Measurements from ENCODE around the gene PDHX. TPM values are rescaled to one million over a fixed set of nuclear protein-coding genes. Genes with fewer than 3 reads are reported as not detected.

The PDHX gene
- total and polyA plus RNA-seq, 10 of the 15 experiments (the other 5 are each of a cell fraction or from before 2014, with no cell fraction given) = 14.5 to 41.9 (median 28.0) TPM

DNA sequence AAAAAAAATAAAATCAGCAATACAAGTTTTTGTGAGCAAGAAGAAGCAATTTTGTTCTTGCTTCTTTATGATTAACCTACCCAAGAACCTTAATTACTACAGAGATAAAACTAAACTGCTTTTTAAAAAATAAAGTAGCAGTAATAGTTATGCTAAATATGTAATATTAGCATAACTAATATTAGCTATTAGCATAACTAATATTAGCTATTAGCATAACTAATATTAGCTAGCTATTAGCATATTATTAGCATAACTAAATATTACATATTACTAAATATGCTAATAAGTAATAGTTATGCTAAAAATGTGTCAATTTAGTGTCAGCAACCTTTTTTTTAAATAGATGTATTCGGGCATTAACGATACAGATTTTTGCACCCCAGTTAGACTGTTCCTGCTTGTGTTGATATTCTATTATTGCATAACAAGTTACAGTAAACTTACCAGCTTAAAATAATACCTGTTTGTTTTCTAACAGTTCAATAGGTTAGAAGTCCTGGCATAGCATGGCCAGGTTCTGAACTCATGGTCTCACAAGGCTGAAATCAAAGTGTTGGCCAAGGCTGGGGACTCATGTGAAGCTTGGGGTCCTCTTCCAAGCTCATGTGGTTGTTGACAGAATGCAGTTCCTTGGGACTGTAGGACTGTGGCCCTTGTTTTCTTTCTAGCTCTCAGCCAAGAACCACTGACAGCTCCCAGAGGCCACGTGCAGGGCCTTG is 48.4 kb downstream of the PDHX start (continued):
- no peak for TF ChIP-seq RCOR1 (conservative IDR thresholded peaks at IDR 0.05; ENCODE audit: low read depth, low read length)
- TF ChIP-seq, protein P1, sequence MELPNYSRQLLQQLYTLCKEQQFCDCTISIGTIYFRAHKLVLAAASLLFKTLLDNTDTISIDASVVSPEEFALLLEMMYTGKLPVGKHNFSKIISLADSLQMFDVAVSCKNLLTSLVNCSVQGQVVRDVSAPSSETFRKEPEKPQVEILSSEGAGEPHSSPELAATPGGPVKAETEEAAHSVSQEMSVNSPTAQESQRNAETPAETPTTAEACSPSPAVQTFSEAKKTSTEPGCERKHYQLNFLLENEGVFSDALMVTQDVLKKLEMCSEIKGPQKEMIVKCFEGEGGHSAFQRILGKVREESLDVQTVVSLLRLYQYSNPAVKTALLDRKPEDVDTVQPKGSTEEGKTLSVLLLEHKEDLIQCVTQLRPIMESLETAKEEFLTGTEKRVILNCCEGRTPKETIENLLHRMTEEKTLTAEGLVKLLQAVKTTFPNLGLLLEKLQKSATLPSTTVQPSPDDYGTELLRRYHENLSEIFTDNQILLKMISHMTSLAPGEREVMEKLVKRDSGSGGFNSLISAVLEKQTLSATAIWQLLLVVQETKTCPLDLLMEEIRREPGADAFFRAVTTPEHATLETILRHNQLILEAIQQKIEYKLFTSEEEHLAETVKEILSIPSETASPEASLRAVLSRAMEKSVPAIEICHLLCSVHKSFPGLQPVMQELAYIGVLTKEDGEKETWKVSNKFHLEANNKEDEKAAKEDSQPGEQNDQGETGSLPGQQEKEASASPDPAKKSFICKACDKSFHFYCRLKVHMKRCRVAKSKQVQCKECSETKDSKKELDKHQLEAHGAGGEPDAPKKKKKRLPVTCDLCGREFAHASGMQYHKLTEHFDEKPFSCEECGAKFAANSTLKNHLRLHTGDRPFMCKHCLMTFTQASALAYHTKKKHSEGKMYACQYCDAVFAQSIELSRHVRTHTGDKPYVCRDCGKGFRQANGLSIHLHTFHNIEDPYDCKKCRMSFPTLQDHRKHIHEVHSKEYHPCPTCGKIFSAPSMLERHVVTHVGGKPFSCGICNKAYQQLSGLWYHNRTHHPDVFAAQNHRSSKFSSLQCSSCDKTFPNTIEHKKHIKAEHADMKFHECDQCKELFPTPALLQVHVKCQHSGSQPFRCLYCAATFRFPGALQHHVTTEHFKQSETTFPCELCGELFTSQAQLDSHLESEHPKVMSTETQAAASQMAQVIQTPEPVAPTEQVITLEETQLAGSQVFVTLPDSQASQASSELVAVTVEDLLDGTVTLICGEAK (IDR thresholded peaks at IDR 0.05; ENCODE audit: borderline replicate concordance) = no peak
- no peak for TF ChIP-seq CEBPZ (IDR thresholded peaks at IDR 0.05; ENCODE audit: low read depth, low read length)
- TF ChIP-seq SREBF2 (IDR thresholded peaks at IDR 0.05; ENCODE audit: low read length) = no peak

Measured in GM12878 (cell line).